HG03432 (cell line): Measurements from ENCODE around the gene ZNF197.
"Not testable (repeated sequence)": the region's sequence is repeated elsewhere in the genome, so short reads cannot be mapped to it uniquely, and the experiment has no call there.

Source experiments
- ATAC-seq: cut with Tn5 transposase; IDR thresholded peaks from one replicate; pipeline ENCODE4 v1.9.1; 2021; ENCODE audit warnings: mild to moderate bottlenecking, moderate library complexity; ENCODE audit not compliant: unreplicated experiment

The ZNF197 gene

GRCh38 chr3:44659434-44659833 is 34.6 kb downstream of the ZNF197 start:
- no peak for ATAC-seq

DNA sequence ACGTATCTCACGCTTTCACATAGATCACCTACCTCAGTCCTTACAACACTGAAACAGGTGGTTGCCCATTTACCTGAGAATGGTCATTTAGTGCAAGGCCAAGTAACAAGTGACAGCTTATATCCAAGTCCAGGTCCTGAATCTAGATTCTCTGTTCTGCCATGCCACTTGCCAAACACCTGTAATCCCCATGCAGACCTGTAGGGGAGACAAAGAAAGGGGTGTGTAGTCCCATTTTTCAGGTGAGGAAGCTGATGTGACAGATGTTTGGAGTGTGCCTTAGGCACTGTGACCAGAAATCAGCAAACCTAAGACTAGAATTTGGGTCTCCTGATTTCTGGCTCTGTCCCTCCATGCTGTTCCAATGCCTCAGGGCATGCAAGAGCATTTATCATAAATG is 36.4 kb downstream of the ZNF197 start:
- ATAC-seq = no peak

GRCh38 chr3:44665173-44665572 is 40.3 kb downstream of the ZNF197 start:
- no peak for ATAC-seq

DNA sequence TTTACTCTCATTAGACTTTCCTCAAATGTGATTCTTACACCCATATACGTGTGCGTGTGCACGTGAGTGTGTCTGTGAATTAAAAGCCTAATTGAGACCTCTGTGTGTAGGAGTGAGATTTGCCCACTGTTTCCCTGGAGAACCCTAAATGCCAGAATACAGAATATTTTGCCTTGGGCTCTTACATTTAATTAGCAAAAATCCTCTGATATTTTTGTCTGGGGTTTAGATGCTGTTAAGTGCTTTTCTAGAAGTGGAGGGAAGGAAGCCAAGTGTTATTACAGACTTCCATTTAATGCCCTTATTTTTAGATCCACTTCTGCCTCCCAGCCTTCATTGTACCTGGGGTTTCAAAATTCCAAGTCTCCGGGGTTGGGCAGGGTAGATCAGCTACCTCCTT is 41.5 kb downstream of the ZNF197 start:
- ATAC-seq = no peak

DNA sequence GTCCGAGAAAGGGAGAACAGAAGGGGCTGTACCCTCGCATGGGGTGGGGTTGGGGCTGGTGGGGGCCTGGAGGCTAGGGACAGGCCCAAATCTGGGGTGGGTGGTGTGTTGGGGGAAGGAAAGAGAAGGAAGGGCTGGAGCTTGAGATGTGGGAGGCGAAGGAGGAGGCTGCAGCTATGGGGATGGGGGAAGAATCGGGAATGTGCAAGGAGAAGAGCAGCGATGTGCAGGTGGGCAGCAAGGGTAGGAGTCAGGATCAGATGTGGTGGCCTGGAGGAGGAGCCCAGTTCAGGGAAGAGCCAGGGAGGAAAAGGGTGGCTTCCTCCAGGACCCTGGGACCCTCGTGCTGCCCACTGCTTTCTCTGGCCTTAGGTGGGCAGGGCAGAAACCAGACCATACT is 44.9 kb downstream of the ZNF197 start:
- ATAC-seq = no peak

GRCh38 chr3:44673466-44673865 is 48.6 kb downstream of the ZNF197 start:
- not testable (repeated sequence) for ATAC-seq

DNA sequence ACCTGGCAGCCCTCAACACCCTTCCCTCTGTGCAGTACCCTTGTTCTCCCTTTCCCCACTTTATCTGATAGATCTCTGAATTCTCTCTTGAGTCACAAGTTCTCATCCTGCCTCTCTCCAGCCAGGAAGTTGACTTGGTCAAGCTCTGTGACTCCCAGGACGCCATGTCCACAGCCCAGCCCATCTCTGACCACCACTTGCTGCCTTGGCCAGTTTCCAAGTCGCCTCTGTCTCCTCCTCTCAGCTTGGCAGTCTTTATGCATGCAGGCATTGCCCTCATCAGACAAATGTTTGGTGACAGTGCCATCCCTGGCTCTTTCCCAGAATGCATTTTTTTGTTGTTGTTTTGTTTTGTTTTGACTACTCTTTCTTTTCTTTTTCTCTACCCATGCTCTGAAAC is 49.4 kb downstream of the ZNF197 start:
- no peak for ATAC-seq

DNA sequence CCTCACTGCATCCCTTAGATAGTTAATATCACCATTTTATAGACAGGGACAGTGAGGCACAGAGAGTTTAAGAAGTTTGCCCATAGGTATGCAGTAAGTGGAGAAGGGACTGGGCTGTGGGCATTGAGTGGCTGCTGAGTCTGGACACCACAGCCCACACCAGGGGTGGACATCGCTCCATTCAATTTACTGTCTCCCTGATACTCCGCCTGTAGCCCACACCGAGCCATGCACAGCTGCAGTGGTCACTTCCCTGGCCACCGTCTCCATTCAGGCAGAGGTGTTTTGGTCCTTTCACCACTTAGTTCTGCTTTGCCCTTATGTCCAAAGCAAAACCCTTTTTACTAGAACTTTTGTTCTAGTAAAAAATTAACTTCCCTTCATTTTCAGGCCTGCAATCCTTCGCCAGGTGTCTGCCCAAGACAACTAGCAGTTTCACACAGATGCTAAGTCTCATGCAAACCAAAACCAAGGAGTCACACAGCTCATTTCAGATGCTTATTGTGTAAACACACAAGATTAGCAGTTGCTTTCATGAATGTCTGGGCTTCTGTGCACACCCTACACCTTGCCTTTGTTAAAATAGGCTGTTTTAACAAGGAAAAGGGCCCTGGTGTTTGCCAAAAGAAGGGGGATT is 53.8 kb downstream of the ZNF197 start:
- ATAC-seq = no peak

DNA sequence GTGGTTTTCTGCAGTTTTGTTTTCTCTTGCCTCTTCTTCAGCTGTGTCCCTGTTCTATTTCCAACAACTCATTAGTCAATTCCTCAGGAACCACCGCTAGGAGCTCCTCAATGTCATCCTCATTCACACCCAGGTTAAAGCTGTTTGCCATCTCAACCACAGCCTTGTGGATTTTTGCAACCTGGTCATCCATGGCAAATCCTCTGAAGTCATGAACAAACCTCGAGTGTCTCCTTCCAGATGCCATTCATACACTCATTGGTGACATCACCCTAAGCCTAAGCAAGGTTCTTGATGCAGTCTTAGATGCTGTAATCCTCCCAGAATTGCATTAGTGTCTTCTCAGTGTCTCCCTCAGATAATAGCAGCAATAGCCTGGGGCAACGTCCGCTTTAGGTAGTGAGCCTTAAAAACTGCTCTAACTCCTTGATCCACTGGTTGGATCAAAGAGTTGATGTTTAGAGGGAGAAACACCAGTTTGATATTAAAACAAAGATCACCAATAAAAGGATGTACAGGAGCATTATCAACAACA is 56.2 kb downstream of the ZNF197 start:
- no peak for ATAC-seq

- no peak for ATAC-seq
Observed at GRCh38 chr3:44682182-44682896, 57.5 kb downstream of the ZNF197 start.

DNA sequence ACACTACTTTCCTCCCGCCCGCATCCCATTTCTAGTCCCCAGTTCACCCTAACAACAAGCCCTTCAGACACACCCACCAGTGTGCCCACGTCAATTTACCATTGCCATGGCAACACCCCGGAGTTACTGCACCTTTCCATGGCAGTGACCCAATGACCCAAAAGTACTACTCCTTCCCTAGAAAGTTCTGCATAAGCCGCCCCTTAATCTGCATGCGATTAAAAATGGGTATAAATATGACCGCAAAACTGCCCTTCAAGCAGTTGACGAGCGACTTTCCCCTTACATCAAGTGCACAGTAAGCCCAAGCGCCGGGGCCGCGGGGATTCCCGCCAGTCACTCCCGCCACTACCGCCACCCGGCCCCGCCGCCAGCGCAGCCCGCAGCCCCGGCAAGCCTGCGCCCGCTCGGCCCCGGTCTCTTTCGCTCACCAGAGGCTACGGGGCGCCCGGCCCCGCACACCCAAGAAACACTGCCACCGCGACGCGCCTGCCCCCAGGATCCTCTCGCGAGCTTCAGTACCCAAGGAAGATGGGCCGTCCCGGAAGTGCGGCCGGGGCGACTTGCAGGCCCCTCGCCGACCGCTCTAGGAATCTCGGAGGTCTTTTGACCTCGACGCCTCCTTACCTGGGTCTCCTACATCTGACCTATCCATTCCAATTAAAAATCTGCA is 60.4 kb downstream of the ZNF197 start:
- ATAC-seq = peak; percentile 66

- no peak for ATAC-seq
Observed at GRCh38 chr3:44687898-44688297, 63.1 kb downstream of the ZNF197 start.
